HL-60 (cell line): ENCODE measurements around the gene SYT7.

Source experiments
- CTCF ChIP-seq: IDR thresholded peaks from one replicate; pipeline ENCODE4 v1.5.1; 2011; ENCODE audit warnings: low read length, control low read depth, inconsistent platforms; ENCODE audit not compliant: insufficient read depth
- GABPA ChIP-seq: IDR thresholded peaks from 2 replicates; pipeline ENCODE4 v1.6.1; 2012; ENCODE audit warnings: low read depth
- REST ChIP-seq: IDR thresholded peaks from 2 replicates; pipeline ENCODE4 v1.6.1; 2012; ENCODE audit warnings: low read depth; ENCODE audit not compliant: insufficient replicate concordance

GRCh38 chr11:61589961-61590360, 9.1 kb upstream of the SYT7 start:
- no peak for TF ChIP-seq CTCF
- TF ChIP-seq REST: no peak
- no peak for TF ChIP-seq GABPA
